NCI-H1930 (cell line): Measurements from ENCODE around the gene SFTPB.
"Not testable (repeated sequence)": the region's sequence is repeated elsewhere in the genome, so short reads cannot be mapped to it uniquely, and the experiment has no call there.

ENCODE experiments used
- DNase-seq, 2 experiments: peaks; one replicate each; lab custom pipeline; 2025; lab: John Stamatoyannopoulos, UW

SFTPB gene

GRCh38 chr2:85656468-85656867 lies 11.5 kb downstream of the SFTPB start:
- DNase-seq, result no peak

- no peak for DNase-seq
Observed at GRCh38 chr2:85655961-85656417, 12.0 kb downstream of the SFTPB start.

GRCh38 chr2:85653996-85654395 lies 14.0 kb downstream of the SFTPB start:
- DNase-seq, result no peak

GRCh38 chr2:85652056-85652455 lies 15.9 kb downstream of the SFTPB start:
- DNase-seq, result no peak

GRCh38 chr2:85651097-85651496 lies 16.9 kb downstream of the SFTPB start:
- DNase-seq, result no peak

GRCh38 chr2:85650456-85650855 lies 17.5 kb downstream of the SFTPB start:
- no peak for DNase-seq

- DNase-seq, result no peak
Observed at GRCh38 chr2:85649201-85650190, 18.5 kb downstream of the SFTPB start.

GRCh38 chr2:85648619-85649018 lies 19.4 kb downstream of the SFTPB start:
- DNase-seq, result no peak

- DNase-seq, result no peak
Observed at GRCh38 chr2:85647823-85648526, 20.0 kb downstream of the SFTPB start.

GRCh38 chr2:85646166-85646565 lies 21.8 kb downstream of the SFTPB start:
- DNase-seq, result no peak

- no peak for DNase-seq
Observed at GRCh38 chr2:85644909-85645308, 23.1 kb downstream of the SFTPB start.

- DNase-seq, result no peak
Observed at GRCh38 chr2:85642725-85643124, 25.3 kb downstream of the SFTPB start.

- no peak for DNase-seq
Observed at GRCh38 chr2:85635636-85636035, 32.4 kb downstream of the SFTPB start.

GRCh38 chr2:85635011-85635410 lies 33.0 kb downstream of the SFTPB start:
- DNase-seq, result no peak

- no peak for DNase-seq
Observed at GRCh38 chr2:85631316-85631715, 36.7 kb downstream of the SFTPB start.

GRCh38 chr2:85628658-85629057 lies 39.3 kb downstream of the SFTPB start:
- DNase-seq, result no peak

- DNase-seq, result no peak
Observed at GRCh38 chr2:85623991-85624390, 44.0 kb downstream of the SFTPB start.

GRCh38 chr2:85621338-85621737 lies 46.7 kb downstream of the SFTPB start:
- DNase-seq, result no peak

- no peak for DNase-seq
Observed at GRCh38 chr2:85619617-85620016, 48.4 kb downstream of the SFTPB start.

GRCh38 chr2:85617723-85618122 lies 50.3 kb downstream of the SFTPB start:
- DNase-seq, result not testable (repeated sequence)

GRCh38 chr2:85615413-85615728 lies 52.6 kb downstream of the SFTPB start:
- DNase-seq, result no peak

- DNase-seq, result not testable (repeated sequence)
Observed at GRCh38 chr2:85614757-85615156, 53.2 kb downstream of the SFTPB start.
